ENCODE measurements around the gene PCK1. TPM values are rescaled to one million over a fixed set of nuclear protein-coding genes. Genes with fewer than 3 reads are reported as not detected.

PCK1 gene
- total RNA-seq, 1 experiment from 2014 or later, result not detected

DNA sequence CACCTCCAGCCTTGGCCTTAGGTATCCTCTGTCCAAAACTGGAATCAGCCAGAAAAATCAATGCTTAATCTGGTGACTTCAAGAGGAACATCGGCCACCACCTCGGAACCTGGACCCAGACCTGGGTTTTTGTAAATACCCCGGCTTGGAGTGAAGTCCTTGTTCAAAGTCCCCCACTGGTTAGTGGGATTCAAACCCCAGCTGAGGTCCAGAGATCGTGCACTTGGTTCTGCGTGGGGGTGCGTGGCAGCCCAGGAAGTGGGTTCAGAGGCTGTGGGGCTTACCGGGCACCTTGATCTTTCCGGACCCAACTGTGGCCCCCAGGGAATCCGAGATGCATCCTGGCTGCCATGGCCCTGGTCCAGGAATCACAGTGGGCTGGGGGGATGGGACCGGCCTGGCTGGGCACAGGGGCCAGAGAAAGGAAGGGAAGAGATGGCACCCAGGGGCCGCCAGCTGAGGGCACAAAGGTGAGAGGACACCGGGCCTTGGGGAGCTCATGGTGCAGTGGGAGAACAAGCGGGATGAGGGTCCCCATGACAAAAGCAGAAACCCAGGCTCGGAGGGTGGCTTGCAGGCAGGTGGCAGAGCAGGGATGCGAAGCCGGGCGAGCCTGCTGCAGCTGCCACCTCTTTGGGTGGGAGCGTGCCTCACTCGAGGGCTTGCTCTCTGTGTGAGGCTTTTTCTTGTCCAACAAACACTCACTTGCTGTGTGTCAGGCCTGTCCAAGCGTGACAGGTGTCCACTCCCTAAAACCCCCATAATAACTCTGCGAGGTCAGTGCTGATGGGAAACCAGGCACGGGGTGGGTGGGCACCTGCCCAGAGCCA is 31.6 kb downstream of the PCK1 start:
- TF ChIP-seq, protein P1, sequence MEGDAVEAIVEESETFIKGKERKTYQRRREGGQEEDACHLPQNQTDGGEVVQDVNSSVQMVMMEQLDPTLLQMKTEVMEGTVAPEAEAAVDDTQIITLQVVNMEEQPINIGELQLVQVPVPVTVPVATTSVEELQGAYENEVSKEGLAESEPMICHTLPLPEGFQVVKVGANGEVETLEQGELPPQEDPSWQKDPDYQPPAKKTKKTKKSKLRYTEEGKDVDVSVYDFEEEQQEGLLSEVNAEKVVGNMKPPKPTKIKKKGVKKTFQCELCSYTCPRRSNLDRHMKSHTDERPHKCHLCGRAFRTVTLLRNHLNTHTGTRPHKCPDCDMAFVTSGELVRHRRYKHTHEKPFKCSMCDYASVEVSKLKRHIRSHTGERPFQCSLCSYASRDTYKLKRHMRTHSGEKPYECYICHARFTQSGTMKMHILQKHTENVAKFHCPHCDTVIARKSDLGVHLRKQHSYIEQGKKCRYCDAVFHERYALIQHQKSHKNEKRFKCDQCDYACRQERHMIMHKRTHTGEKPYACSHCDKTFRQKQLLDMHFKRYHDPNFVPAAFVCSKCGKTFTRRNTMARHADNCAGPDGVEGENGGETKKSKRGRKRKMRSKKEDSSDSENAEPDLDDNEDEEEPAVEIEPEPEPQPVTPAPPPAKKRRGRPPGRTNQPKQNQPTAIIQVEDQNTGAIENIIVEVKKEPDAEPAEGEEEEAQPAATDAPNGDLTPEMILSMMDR (conservative IDR thresholded peaks at IDR 0.05), result no peak
- TF ChIP-seq EZH2 (IDR thresholded peaks at IDR 0.05; ENCODE audit: low read depth), result no peak
- Histone ChIP-seq H3K9me3 (ENCODE audit: insufficient read depth, low read depth) (no peaks in the 10 kb centered on the region), H4K20me1 (ENCODE audit: insufficient read depth) (no peaks in the 10 kb centered on the region), H3F3A (ENCODE audit: insufficient read depth, low read depth) (peaks cover 6% of the 10 kb centered on the region; the same call in 1 of the 2 replicates), H3K79me2 (ENCODE audit: low read depth) (no peaks in the 10 kb centered on the region), H2AFZ (no peak overlapping the region), H3K27ac (no peak overlapping the region), H3K36me3 (ENCODE audit: low read depth) (no peaks in the 10 kb centered on the region), H3K9me2 (ENCODE audit: insufficient read depth) (no peaks in the 10 kb centered on the region), H3K4me2 (no peak overlapping the region), H3K4me3 (no peak overlapping the region), H3K4me1 (replicated peaks; ENCODE audit: insufficient read depth) (peaks cover 4% of the 10 kb centered on the region; the same call in 1 of the 2 replicates), H3K27me3 (ENCODE audit: insufficient read depth, low read depth) (peaks cover 41% of the 10 kb centered on the region)
- POLR2A ChIA-PET (ENCODE audit: unreplicated experiment), result no interaction called here
- intact Hi-C loops (cut with micrococcal nuclease; ENCODE audit: unreplicated experiment), result loop anchor here (5.0 to 10.0 kb wide), 3 partner anchors 95 to 498 kb away; no protein-coding TSS in a partner anchor
- DNase-seq, result no peak
- CTCF ChIA-PET, result no interaction called here
- BruUV-seq (replicated peaks), result no TSS peak

DNA sequence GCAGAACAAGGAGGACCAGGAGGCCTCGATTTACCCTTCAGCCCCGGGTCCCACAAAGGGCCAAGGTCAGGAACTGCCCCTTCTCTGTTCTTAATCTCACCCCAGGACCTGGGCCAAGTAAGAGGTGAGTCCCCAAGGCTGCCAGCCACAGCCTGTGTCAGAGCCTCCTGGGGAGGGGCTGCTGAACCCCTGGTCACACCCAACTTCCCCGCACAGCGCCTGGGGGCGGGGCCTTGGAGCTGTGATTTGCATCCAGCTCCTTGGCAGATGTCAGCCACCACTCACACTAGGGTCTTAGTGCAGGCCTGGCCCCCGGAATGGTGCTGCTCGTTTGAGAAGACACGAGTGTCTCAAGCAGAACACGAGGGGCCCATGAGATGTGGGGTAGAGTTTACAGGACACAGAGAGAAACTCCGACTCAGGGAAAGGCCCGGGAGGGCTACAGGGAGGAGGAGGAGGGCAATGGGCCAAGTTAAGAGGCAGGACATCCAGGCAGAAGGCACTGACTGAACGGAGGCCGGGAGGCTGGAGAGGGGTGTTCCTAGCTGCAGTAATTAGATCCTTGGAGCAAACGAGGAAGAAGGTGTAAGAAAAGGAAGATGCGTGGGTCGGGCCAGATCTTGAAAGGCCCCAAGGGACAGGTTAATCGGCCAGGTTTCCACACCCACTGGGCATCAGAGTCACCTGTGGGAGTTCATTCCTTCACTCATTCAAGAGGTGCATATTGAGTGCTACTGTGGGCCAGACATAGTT is 32.4 kb downstream of the PCK1 start:
- intact Hi-C loops (cut with micrococcal nuclease; ENCODE audit: unreplicated experiment), result loop anchor here (5.0 to 10.0 kb wide), 3 partner anchors 96 to 499 kb away; no protein-coding TSS in a partner anchor
- CTCF ChIA-PET, result no interaction called here
- TF ChIP-seq, protein P1 (conservative IDR thresholded peaks at IDR 0.05), result no peak
- no peak for TF ChIP-seq EZH2 (IDR thresholded peaks at IDR 0.05; ENCODE audit: low read depth)

More for the DNA sequence above, 32.4 kb downstream of the PCK1 start:
- Histone ChIP-seq H4K20me1 (ENCODE audit: insufficient read depth) (no peaks in the 10 kb centered on the region), H3K27ac (no peak overlapping the region), H3K27me3 (ENCODE audit: insufficient read depth, low read depth) (peaks cover 35% of the 10 kb centered on the region), H3K36me3 (ENCODE audit: low read depth) (no peaks in the 10 kb centered on the region), H3K79me2 (ENCODE audit: low read depth) (no peaks in the 10 kb centered on the region), H3K4me3 (no peak overlapping the region), H2AFZ (no peak overlapping the region), H3F3A (ENCODE audit: insufficient read depth, low read depth) (peaks cover 6% of the 10 kb centered on the region; the same call in 1 of the 2 replicates), H3K9me2 (ENCODE audit: insufficient read depth) (no peaks in the 10 kb centered on the region), H3K4me1 (replicated peaks; ENCODE audit: insufficient read depth) (peaks cover 4% of the 10 kb centered on the region; the same call in 1 of the 2 replicates), H3K9me3 (ENCODE audit: insufficient read depth, low read depth) (no peaks in the 10 kb centered on the region), H3K4me2 (no peak overlapping the region)
- no peak for DNase-seq
- BruUV-seq (replicated peaks), result no TSS peak
- POLR2A ChIA-PET (ENCODE audit: unreplicated experiment), result no interaction called here

All from PC-9 (cell line).